ENCODE results near the gene SMAD6.
"Not testable (repeated sequence)": the region's sequence is repeated elsewhere in the genome, so short reads cannot be mapped to it uniquely, and the experiment has no call there.

SMAD6 gene

DNA sequence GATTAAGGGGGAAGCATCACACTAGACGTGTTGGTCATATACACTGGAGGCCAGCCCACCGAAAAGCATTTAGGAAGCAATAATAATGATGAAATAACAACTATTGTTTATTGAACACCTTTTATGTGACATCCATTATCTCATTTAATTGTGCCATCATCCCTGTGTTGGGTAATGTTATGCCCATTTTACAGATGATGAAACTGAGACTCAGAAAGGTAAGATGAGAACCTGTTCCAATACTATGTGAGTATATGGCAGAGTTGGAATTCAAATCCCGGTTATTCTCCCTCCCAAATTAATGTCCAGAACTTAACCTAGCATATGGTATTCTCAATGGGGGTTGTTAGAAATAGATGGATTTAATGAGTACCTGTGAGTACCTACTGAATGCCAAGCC, 99.2 kb downstream of the SMAD6 start:
- no peak for DNase-seq

DNA sequence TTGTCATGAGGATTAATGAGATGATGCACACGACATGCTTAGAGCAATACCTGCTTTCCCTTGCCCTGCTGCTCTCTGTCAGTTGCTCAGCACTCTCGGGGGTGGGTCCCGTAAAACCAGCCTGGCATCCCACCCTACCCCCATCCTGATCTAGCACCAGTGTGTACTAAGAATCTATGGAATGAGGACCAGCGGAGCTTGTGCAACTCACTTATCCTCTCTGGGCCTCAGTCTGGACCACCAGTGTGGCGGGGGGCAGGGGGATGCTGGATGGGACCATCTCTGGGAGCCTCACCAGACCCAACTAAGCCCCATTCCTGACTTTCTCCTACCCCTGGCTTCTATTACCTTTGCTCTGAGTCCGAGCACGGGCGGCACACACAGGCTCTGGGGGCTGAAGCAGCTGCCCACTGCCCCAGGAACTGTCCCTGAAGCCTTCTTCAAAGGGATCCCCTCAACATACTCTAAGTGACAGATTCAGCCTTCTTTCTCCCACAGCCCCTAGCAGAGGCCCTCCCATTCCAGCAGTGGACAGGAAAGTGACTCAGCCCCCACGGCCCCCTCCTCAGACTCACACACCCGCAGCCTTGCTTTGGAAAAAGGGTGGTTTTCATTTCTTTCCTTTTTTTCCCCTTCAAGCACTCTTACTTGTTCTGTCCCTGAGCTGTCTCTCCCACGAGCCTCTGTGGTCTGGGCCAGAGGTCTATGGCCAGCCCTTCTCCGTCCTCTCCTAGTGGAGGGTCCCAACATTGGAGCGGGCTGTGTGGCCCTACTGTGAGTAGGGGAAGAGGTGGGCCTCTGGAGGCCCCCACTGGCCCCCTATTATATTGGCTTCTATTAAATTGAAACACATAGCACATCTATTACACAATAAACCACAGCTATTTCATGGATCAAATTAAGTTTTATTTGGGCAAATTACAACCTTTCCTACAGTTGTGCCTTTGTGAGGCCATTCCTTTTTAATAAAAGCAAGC, 100.3 kb downstream of the SMAD6 start:
- DNase-seq = no peak

DNA sequence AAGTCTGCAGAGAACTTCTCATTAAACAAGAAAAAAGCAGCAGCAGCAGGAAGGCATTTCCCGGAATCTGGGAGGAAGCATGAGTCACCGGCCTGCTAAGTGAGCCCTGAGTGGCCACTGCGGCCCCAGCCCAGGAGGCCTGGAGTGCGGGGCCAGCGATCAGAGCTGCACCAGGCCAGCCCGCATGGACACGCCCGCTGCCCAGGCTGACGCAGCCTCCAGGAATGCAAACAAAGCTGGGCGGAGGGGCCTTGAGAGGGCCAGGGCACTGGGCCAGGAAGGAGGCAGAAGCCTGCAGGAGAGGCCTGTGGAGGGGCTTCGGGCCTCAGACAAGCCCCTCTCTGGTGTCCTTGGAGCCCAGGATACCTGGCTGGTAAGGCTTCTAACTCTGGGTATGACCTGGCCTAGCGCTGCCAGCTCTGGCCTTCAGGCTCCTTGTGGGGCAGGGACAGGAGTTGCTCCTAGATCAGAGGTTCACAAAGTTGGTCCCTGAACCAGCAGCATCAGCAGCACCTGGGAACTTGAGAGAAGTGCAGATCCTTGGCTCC, 101.2 kb downstream of the SMAD6 start:
- DNase-seq = peak; percentile 41

DNA sequence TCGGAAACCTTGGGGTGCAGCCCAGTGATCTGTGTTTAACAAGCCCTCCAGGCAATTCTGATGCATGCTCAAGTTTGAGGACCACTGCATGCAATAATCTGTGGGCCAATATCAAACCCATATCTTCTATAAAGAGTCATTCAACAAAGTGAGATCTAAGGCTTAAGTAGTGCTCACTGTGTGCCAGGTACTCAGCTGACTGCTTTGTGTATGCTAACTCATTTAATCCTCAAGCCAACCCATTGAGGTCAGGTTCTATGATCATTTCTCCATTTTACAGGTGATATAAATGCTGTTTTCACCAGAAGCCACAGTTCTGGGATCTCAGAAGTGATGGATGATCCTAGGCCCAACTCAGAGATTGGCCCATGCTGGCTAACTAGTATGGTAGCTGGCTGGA, 101.7 kb downstream of the SMAD6 start:
- no peak for DNase-seq

DNA sequence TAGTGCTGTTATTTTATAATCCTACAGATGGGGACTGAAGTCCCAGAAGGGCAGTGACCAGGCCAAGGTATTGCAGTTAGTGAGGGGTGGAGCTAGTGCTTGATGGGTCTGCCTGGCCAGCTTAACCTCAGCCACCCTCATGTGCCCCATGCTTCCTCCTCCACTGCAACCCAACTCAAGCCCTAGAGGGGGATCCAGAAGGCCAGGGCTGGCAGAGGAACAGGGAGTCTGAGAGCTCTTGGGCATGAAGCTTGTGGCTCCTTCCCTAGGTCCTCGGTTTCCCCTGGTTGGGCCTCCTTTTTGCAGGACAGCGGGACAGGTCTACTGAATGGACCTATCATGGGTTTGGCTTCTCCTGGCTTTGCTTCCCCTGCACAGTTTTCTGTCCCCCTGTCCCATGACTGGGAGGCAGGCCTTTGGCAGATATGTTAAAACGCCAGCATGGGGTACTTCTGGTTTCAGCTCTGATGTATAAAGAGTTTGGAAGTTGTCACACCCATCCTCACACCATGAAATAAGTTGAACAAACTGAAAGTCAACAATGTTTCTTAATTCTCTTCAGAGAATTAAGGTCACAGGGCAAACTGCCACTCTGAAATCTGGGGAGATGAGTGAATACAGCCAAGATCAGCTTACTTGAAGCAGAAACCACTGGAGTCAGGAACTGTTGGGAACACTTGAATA, 103.3 kb downstream of the SMAD6 start:
- no peak for DNase-seq

DNA sequence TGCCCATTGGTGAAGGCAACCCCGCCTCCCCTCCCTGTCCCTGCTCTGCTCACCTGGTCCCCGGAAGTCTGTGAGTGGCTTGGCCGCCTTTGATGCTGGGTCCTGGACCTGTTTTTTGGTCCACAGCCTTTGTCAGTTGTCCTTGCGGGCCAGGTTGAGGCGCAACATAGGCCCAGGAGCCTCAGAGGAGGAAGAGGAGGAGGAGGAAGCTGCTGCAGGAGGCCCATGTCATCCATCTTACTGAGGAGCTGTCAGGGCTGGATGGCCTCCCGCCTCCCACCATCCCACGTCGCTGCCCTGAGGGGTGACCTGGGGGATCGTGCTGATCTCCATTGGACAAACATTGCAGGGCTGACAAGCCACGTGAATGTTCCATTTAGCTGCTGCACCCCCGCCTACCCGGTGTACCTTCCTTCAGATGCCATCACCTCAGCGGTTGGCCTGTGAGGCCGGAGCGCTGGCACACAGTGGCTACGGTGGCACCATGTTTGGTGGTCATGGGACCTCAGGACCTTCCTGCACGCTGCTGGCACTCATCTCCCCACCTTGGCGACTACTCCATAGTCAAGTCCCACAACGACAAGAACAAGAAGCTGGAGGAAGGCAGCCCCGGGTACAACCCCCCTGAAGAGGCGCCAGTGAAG, 106.3 kb downstream of the SMAD6 start:
- DNase-seq = no peak

DNA sequence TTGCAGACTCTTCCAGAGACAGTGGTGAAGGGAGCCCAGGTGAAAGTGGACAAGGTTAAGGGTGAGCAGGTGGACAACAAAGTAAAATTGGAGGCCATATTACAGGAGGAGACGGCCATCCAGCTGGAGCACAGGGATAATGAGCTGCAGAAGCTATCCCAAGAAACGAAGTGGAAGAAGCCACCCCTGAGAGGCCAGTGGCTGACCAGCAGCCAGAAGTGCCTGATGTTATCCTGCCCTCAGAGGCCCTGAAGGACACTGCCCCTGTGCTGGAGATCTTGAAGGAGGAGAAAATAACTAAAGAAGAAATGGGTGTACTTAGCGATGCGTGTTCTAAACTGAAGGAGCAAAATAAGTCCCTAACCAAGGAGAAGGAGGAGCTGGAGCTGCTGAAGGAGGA, 107.6 kb downstream of the SMAD6 start:
- no peak for DNase-seq

DNA sequence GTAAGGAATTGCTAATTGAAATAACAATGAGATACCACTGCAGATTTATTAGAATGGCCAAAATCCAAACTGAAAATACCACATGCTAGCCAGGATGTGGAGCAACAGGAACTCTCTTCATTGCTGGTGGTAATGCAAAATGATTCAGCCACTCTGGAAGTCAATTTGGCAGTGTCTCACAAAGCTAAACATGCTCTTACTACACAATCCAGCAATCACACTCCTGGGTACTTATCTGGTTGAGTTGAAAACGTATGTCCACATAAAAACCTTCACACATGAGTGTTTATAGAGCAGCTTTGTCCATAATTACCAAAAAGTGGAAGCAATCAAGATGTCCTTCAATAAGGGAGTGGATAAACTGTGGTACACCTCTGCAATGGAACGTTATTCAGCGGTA, 113.3 kb downstream of the SMAD6 start:
- DNase-seq = no peak

DNA sequence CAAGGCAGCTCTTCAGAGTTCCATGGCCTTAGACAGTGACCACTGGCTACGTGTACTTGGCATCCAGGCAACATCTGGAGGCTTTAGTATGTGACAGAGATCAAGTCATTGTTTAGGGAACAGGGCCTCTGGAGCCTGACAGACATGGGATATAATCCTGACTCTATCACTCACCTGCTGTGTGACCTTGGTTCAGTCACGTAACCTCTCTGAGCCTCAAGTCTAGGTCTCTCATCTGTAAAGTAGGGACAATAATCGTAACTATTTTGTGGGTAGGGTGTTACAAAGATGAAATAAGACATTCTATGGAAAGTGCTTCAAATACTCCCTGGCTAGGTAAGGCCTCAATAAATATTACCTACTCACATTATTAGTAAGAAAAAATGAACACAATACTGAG, 114.2 kb downstream of the SMAD6 start:
- no peak for DNase-seq

DNA sequence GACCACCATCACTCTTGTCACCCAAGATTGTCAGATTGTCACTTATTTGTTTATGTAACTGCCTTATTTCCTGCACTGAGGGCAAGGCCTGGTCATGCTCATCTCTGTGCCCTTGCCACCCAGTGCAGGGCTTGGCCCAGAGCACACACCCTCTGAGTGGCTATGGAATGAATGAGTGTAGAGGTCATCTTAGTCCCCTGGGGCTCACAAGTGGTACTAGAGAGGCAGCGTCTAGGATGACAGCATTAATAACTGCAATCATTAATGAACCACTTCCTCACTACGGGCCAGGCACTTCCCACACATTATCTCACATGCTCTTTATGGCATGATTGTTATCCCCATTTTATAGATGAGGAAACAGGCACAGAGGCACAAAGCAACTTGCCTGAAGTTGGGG, 117.0 kb downstream of the SMAD6 start:
- DNase-seq = no peak

DNA sequence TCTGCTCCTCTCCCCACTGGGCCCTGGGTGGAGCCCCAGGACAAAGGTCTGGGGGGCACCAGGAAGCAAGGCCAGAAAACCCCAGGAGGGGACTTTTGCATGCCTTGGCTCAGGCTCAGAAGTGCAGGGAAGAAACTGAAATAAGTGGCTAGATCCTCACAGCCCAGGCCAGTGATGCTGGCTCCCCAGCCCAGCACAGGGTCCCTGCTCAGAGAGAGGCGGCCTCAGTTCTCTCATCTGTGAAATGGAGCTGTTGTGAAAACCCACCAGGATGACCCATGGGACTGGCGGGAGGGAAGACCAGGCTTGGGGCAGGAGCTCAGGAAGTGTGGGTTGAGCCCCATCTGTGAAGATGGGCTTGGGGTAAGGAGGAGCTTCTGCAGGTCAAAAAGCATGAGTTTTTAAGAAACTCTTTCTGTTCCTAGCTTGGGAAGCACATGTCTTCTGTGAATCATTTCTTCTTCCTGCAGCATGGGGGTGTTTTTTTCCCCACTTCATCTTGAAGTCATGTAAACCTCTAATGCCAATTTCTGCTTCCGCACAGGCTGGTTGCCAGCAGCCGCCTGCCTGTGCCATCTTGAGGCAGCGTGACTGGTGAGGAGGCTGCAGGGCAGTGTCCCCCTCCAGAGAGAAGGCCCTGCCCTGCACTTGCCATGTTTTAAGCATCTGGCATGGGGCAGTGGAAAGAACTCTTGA, 118.6 kb downstream of the SMAD6 start:
- no peak for DNase-seq

DNA sequence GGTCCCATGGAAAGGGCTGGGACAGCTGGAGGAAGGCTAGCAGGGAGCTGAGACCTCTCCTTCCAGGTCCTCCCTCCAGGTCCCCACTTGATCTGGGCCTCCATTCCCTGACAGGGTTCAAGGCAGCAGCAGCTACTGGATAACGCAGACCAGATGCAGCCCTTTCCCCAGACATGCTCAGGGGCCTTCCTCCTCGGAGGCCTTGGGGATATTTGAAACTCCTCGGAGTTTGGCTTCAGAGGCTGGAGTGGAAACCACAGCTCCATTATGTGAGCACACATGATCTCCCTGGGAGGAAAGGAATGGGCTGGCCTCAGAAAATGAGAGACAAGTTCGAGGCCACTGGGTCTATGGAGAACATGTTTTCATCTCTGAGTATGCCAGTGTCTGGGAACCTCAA, 119.3 kb downstream of the SMAD6 start:
- no peak for DNase-seq

DNA sequence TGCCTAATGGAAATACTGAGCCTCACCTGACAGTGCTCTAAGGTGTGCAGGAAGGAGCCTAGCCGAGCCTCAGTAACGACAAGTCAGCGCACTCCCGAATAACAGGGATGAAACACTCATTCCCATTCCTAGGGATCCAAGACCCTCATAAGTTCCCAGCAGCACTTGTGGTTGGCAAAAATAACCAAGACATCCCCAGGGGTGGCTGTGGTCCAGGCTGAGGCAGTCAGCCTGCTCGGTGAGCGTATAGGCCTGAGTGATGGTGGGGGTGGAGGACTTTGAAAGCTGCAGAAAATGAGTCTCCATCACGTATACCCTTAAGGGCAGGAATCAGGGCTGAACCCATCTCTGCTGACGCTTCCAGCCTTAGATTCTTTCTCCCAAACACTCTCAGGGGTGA, 120.1 kb downstream of the SMAD6 start:
- no peak for DNase-seq

DNA sequence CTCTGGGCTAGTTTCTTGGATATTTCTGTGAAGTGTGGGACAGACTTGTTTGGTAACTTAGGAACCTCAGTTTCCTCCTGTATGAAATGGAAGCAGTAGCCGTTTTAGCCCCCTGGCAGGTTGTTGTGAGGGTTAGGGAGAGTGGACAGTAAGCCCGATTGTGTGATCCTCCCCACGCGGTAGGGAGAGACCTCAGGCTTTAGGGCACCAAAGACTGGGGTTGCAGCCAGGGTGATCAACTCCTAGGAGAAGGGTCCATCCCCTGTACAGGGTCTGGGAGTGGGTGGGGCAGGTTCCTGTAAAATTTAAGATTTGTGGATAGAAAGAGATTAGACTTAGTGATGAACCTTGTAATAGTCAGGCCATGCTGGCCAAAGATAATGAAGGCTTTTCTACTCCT, 120.5 kb downstream of the SMAD6 start:
- no peak for DNase-seq

DNA sequence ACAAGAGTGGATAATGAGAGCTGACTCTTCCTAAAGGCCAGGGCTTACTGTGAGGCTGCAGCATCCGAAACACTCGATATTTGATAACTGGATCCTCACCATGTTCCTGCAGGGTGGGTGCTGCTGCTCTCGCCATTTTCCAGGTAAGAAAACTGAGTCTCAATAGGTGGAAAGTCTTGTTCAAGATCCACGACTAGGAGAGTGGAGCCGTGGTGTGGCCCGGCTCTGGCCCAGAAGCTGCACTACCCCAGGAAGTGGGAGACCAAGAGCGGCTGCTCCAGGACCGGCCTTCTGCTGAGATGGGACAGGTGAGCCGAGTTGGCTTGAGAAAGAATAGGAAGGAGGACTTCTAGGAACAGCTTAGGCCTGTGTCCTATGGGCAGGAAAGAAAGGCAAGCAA, 121.6 kb downstream of the SMAD6 start:
- no peak for DNase-seq

DNA sequence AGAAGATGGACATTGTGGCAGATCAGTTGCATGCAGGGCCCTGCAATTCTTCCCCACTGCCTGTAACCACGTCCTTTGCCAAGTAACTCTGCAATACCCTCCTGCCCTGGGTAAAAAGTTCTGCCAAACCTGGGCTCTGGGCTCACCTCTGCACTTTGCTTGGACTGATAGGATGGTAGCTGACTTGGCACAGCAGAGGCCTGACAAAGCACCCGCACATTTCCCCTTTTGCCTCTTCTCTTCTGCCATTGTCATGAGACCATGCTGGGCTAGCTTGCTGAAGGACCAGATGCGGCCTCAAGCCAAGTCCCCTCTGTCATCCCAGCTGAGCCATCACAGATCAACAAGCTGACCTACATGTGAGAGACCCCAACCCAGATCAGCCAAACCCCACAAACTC, 122.4 kb downstream of the SMAD6 start:
- no peak for DNase-seq

DNA sequence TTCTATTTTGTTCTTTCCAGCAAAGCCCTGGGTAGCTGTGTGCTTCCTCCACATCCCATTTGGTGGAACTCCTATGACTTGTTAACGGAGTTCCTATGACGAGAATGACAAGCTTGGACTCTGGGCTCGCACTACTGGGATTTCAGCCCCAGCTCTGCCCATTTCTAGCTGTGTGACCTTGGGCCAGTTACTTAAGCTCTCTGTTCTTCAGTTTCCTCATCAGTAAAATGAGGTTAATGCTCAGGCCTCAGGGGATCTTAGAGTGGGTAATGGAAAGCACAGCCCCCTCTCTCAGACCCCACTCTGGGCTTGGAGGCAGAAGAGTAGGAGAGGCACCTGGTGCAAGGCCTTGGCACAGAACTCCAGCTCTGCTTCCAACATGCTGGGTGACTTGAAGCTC, 123.1 kb downstream of the SMAD6 start:
- no peak for DNase-seq

DNA sequence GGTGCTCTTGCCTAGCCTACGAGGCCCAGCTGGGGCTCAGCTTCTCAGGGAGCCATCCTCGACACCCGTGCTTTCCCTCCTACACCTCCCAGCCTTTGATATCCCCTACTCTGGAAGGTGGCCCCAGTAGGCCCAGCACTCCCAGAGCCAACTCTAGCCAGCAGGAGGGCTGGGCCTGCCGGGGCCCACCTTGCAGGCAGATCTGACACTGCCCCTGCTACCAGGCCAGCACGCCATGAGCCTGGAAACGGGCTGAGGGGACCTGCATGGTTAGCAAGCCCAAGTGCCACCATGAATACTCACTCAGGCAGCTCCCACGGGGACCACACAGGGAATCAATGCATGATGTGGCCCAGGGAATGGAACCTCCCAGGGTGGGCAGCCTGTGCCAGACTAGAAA, 123.7 kb downstream of the SMAD6 start:
- no peak for DNase-seq

DNA sequence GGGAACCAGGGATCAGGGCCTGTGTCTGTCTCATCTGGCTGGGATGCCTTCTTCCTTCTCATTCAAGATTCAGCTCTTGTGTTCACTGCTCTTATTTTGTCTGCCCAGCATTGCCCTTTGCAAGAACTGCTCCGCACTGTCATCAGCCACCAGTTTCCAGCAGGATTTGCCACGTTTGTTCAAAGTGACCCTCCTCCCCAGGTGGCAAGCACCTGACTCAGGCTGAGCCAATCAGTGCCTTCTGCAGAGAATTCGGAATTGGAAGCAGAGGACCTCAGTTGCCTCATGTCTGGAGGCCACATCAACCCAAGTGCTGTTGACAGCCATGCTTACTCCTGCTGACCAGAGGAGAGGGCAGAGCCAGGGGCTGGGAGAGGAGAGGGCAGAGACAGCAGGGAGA, 124.5 kb downstream of the SMAD6 start:
- no peak for DNase-seq

DNA sequence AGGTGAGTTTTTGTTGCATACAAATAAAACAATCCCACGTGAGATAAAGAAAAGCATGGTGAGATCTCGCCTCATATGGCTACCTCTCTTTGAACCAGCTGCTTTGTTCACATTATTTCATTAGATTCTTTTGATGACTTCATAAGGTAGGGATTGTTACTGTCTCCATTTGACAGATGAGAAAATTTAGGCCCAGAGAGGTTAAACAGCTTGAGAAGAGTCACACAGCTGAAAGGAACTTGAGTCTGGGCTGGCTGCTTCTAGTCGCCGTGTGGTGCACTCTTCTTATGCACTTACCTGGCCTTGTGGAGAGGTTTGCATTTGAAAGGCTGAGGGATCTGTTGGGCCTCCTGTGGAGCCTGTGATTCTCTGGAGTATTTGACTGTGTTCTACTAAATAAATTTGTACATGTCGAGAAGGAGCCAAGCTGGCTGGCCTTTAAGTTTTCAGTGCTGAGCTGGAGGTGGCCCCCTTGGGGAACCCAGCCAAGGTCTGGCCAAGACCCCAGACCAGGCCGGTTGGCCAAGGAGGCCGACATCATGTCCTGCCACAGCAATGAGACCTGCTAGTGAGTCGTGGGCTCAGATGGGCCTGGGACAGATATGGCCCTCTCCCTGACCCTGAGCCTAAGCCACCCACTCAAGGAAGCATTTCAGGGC, 125.1 kb downstream of the SMAD6 start:
- no peak for DNase-seq

DNA sequence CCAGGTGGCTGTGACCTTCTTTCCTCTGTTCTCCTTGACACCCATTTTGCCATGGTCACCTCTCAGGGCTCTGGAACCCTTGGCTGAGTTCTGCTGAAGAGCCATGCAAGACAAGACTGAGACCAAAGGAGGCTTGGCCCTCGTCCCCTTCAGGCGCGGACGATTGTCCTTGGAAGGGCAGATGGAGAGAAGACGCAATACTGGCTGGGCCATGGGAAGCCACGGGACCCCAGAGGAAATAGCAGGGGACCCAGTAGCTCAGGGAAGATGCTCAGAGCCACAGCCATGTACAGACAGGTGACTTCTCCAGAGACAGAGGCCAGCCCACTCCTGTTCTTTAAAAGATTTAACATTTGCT, 125.6 kb downstream of the SMAD6 start:
- DNase-seq = no peak

DNA sequence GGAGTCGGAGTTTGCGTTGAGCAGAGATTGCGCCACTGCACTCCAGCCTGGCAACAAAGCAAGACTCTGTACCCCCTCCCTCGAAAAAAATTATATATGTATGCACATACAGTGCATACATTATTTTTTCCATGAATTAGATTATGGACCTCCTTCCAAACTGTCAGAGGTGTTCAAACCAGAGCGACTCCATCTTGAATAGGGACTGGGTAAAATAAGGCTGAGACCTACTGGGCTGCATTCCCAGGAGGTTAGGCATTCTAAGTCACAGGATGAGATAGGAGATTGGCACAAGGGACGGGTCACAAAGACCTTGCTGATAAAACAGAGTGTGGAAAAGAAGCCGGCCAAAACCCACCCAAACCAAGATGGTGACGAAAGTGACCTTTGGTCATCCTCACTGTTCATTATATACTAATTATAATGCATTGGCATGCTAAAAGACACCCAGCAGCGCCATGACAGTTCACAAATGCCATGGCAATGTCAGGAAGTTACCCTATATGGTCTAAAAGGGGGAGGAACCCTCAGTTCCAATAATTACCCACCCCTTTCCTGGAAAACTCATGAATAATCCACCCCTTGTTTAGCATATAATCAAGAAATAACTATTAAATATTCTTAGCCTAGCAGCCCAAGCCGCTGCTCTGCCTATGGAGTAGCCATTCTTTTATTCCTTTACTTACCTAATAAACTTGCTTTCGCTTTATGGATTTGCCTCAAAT, 126.9 kb downstream of the SMAD6 start:
- not testable (repeated sequence) for DNase-seq

All from hematopoietic multipotent progenitor cell treated with erythropoietin and hydrocortisone succinate and interleukin-3 and kit ligand, for 6 days (in vitro differentiated cells).